ENCODE measurements around the gene SERPINB10.
A peak's percentile ranks its signal among the peaks of the same experiment; 100 is the strongest.

Gene SERPINB10

DNA sequence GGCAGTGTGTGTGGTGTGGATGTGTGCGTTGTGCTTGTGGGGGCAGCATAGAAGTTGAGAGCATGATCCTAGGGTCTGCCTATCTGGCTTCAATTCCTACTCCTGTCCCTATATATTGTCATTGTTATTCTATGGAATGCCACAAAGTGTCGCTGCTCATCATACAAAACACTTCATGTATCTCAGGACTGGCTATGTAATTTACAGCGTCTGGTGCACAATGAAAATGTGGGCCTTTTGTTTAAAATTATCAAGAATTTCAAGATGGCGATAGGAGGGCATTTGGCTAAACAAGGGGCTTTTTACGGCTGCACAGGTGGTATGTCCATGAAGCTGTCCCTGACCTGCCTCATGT, 16.8 kb upstream of the SERPINB10 start:
- TF ChIP-seq, protein P1, sequence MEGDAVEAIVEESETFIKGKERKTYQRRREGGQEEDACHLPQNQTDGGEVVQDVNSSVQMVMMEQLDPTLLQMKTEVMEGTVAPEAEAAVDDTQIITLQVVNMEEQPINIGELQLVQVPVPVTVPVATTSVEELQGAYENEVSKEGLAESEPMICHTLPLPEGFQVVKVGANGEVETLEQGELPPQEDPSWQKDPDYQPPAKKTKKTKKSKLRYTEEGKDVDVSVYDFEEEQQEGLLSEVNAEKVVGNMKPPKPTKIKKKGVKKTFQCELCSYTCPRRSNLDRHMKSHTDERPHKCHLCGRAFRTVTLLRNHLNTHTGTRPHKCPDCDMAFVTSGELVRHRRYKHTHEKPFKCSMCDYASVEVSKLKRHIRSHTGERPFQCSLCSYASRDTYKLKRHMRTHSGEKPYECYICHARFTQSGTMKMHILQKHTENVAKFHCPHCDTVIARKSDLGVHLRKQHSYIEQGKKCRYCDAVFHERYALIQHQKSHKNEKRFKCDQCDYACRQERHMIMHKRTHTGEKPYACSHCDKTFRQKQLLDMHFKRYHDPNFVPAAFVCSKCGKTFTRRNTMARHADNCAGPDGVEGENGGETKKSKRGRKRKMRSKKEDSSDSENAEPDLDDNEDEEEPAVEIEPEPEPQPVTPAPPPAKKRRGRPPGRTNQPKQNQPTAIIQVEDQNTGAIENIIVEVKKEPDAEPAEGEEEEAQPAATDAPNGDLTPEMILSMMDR (IDR thresholded peaks at IDR 0.05; ENCODE audit: extremely low read depth, missing control alignments): no peak
- DNase-seq (ENCODE audit: low spot score): peak; percentile 55

DNA sequence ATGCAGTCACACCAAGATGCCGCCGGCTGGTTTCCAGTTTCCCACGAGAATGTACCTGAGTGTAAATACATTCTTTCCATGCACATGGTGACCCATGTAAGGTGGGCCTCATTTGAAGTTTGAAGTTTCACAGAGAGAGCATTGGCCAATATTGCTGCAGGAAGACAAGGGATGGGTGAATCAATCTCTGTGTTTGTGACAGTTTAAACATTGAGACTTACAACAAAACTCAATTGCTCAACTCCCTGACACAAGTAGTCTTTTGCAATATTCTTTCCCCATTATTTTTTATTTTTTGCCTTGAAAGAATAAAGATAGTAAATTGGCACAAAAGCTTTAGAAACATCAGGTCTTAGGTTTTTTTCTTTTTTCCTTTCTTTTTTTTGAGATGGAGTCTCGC, 15.2 kb upstream of the SERPINB10 start:
- TF ChIP-seq, protein P1 (IDR thresholded peaks at IDR 0.05; ENCODE audit: extremely low read depth, missing control alignments): no peak
- DNase-seq (ENCODE audit: low spot score): no peak

DNA sequence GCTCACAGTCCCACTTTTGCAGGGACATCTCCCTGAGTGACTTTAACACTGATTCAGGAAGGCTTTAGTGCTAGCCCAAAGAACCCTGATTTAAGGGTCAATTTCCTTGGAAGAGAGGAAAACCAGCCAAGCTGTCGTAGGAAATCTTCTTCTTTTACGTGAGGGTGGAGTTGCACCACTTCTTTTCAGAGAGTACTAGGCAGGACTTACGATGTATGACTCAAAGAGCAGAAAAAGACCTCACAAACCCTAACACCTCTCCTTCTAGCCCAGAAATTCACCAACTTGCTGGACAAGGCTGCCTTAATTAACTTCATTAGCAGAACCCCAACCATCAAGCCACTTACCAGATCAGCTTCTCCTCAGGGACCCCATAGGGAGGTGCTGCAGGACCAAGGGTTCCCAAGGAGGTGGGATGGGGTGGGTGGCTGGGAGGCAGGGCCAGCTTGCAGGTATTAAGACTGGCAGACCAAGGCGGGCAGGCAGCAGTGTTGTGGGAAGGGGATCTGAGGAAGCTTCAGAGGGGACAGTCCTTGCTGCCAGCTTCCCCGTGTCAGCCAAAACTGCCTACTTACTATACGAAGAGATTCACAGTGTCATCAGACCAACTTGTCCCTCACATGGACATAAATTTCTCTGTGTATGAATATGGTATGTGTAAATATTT, 13.5 kb upstream of the SERPINB10 start:
- DNase-seq (ENCODE audit: low spot score): no peak
- TF ChIP-seq, protein P1 (IDR thresholded peaks at IDR 0.05; ENCODE audit: extremely low read depth, missing control alignments): no peak

DNA sequence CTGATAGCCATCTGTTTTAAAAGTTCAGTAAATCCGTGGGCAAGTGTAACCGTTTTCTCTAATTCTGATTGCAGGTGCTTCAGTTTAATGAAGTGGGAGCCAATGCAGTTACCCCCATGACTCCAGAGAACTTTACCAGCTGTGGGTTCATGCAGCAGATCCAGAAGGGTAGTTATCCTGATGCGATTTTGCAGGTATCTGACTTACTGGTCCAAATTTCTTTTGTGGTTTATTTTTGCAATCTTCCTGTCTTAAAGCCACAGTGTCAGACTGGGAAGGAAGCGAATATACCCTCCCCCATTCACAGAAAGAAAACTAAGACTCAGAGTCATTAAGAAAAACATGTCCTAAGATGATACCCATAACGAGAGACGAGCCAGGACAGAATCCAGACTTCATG, 12.6 kb upstream of the SERPINB10 start:
- no peak for DNase-seq (ENCODE audit: low spot score)
- TF ChIP-seq, protein P1 (IDR thresholded peaks at IDR 0.05; ENCODE audit: extremely low read depth, missing control alignments): no peak

DNA sequence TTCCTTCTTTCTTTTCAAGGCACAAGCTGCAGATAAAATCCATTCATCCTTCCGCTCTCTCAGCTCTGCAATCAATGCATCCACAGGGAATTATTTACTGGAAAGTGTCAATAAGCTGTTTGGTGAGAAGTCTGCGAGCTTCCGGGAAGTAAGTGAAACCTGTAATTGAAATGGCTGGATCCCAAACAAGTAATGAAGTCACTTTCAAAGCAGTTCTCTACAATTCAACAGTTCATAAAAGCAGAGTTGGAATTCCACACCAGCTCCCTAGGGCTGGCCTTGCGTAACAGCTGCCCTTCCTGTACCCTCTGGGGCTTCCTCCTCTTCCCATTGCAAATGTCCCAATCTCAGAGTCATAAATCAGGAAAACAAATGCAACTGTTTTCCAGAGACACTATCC, 10.7 kb upstream of the SERPINB10 start:
- DNase-seq (ENCODE audit: low spot score): no peak

DNA sequence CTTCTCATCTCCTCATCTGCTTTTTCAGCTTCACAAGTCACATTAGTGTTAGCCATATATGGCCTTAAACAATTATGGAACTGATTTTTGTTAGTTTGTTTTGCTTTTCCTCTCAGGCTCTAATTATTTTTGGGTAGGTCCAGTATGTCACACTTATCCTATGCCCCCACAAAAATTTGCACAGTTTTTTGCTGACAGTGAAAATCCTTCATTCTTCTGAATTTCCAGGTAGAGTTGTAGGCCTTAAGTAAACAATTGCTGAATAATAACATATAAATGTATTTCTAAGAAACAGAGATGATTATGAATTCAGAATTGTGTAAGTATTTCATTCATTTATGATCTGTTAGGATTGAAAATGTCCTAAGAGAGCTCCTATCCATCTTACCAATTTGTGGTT, 8.6 kb upstream of the SERPINB10 start:
- DNase-seq (ENCODE audit: low spot score): no peak
- TF ChIP-seq, protein P1 (IDR thresholded peaks at IDR 0.05; ENCODE audit: extremely low read depth, missing control alignments): no peak

More for the DNA sequence above, 10.7 kb upstream of the SERPINB10 start:
- TF ChIP-seq, protein P1 (IDR thresholded peaks at IDR 0.05; ENCODE audit: extremely low read depth, missing control alignments): no peak

DNA sequence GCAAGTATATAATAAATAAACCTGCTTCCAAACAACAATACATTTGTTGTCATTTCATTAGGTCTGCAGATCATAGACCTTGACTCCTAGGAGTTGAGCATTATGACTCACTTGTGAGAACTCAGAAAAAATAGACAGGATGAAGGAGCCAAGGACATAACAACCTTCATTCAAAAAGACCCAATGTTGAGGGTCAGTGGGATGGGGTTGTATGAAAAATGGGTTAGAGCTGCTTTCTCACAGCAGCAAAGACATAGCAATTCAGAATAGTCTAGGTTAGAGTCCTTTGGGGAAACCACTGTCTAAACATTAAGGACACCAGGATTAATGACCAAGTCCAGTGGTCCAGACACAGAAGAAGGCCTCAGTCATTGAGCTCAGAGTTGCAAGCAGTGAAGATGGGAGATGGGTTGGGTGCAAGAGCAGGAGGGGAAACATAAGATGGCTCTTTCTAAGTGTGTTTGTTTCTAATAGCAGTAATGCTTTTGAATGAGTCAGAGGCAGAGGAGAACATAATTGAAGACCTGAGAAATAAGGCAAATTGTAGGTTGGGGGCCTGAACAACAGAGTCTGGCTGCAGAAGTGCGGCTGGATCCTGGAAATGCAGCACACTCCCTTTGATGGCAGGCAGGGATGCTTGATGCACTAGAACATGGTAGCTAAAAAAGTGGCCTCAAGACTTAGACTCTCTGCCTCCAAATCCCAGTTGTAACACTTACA, 3.7 kb upstream of the SERPINB10 start:
- TF ChIP-seq, protein P1 (IDR thresholded peaks at IDR 0.05; ENCODE audit: extremely low read depth, missing control alignments): no peak
- no peak for DNase-seq (ENCODE audit: low spot score)

All from GM20000 (cell line).